Glomerular visceral epithelial cell (primary cell): Measurements from ENCODE around the gene NEK6.
A peak's percentile ranks its signal among the peaks of the same experiment; 100 is the strongest.

Source experiments
- DNase-seq: peaks from one replicate; pipeline ENCODE4 v3.0.0-alpha.2; 2016; ENCODE audit errors: extremely low spot score

Gene NEK6

GRCh38 chr9:124342776-124343485, 85.2 kb downstream of the NEK6 start:
- peak; percentile 93 for DNase-seq

GRCh38 chr9:124343533-124344290, 86.0 kb downstream of the NEK6 start:
- DNase-seq, result no peak

- no peak for DNase-seq
These were observed 86.7 kb downstream of the NEK6 start for GRCh38 chr9:124344291-124345050.

GRCh38 chr9:124345063-124345462, 87.3 kb downstream of the NEK6 start:
- DNase-seq, result no peak

GRCh38 chr9:124345751-124346281, 88.1 kb downstream of the NEK6 start:
- no peak for DNase-seq

GRCh38 chr9:124346347-124347163, 88.8 kb downstream of the NEK6 start:
- DNase-seq, result no peak

- no peak for DNase-seq
These were observed 89.6 kb downstream of the NEK6 start for GRCh38 chr9:124347206-124347967.

- DNase-seq, result no peak
These were observed 90.2 kb downstream of the NEK6 start for GRCh38 chr9:124347968-124348358.

- DNase-seq, result no peak
These were observed 90.6 kb downstream of the NEK6 start for GRCh38 chr9:124348363-124348762.

GRCh38 chr9:124348831-124349230, 91.1 kb downstream of the NEK6 start:
- no peak for DNase-seq

GRCh38 chr9:124349267-124349666, 91.5 kb downstream of the NEK6 start:
- DNase-seq, result no peak

GRCh38 chr9:124349675-124350493, 92.1 kb downstream of the NEK6 start:
- no peak for DNase-seq

- DNase-seq, result no peak
These were observed 92.9 kb downstream of the NEK6 start for GRCh38 chr9:124350494-124351263.

- no peak for DNase-seq
These were observed 94.1 kb downstream of the NEK6 start for GRCh38 chr9:124351672-124352468.

- no peak for DNase-seq
These were observed 94.9 kb downstream of the NEK6 start for GRCh38 chr9:124352616-124353015.

GRCh38 chr9:124353166-124353768, 95.5 kb downstream of the NEK6 start:
- DNase-seq, result no peak

- DNase-seq, result peak; percentile 56
These were observed 96.1 kb downstream of the NEK6 start for GRCh38 chr9:124353811-124354274.
